ENCODE results near the gene TCF7L2.

DNA sequence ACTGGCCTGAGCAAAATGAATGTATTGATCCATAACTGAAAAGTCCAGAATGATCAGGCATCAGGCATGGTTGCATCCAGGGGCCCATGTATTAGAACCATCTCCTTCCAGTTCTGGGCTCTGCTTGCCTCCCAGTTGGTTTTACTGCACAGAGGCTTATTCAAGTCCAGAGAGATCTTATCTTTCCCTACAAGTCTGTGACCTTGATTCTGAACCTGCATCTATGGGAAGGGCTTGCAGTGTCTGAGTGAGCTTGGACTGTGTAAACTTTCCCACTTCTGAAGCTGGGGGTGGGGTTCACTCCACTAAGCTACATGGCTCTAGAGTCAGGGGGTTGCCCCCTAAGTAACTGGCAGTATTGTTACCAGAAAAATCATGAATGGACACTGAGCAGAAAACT, 136.2 kb downstream of the TCF7L2 start:
- TF ChIP-seq CTCF (conservative IDR thresholded peaks at IDR 0.05; ENCODE audit: low read depth, low read length) (no peak), EZH2phosphoT487 (IDR thresholded peaks at IDR 0.05; ENCODE audit: borderline replicate concordance, low read length) (no peak), EZH2 (IDR thresholded peaks at IDR 0.05; ENCODE audit: low read length, unreplicated experiment) (no peak)

All from PC-3 (cell line).